WI38 (cell line): ENCODE data around the gene CD248.

Source experiments
- H3K4me3 ChIP-seq: 2 replicates; pipeline ENCODE4 v1.5.1; 2011; ENCODE audit warnings: low read depth, mild to moderate bottlenecking, control low read depth, low read length
- TF ChIP-seq, protein P1 (sequence below): IDR thresholded peaks from 2 replicates; pipeline ENCODE4 v1.5.1; 2012; ENCODE audit warnings: low read depth, mild to moderate bottlenecking, control low read depth, low read length

CD248 gene

DNA sequence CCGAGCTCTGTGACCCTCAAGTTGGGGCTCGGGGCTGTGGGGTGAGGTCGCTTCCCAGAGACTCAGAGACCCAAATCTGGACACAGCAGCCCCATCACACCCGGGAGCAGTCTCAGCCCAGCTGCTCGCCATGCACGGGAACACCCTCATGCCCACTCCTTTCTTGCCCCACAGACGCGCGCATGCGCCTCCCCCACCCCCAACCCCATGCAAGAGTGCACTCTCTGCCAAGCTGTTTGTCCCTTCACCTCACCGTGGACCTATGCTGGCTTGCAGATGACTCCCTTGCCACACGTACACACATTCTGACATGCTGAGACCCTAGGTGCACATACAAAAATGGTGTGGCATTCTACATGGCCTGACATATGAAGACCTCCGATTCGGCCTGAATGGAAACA lies 478 bp upstream of the CD248 start:
- H3K4me3 ChIP-seq = peak overlapping the region; percentile 20; the same call in 1 of the 2 replicates
- TF ChIP-seq, protein P1, sequence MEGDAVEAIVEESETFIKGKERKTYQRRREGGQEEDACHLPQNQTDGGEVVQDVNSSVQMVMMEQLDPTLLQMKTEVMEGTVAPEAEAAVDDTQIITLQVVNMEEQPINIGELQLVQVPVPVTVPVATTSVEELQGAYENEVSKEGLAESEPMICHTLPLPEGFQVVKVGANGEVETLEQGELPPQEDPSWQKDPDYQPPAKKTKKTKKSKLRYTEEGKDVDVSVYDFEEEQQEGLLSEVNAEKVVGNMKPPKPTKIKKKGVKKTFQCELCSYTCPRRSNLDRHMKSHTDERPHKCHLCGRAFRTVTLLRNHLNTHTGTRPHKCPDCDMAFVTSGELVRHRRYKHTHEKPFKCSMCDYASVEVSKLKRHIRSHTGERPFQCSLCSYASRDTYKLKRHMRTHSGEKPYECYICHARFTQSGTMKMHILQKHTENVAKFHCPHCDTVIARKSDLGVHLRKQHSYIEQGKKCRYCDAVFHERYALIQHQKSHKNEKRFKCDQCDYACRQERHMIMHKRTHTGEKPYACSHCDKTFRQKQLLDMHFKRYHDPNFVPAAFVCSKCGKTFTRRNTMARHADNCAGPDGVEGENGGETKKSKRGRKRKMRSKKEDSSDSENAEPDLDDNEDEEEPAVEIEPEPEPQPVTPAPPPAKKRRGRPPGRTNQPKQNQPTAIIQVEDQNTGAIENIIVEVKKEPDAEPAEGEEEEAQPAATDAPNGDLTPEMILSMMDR = no peak

DNA sequence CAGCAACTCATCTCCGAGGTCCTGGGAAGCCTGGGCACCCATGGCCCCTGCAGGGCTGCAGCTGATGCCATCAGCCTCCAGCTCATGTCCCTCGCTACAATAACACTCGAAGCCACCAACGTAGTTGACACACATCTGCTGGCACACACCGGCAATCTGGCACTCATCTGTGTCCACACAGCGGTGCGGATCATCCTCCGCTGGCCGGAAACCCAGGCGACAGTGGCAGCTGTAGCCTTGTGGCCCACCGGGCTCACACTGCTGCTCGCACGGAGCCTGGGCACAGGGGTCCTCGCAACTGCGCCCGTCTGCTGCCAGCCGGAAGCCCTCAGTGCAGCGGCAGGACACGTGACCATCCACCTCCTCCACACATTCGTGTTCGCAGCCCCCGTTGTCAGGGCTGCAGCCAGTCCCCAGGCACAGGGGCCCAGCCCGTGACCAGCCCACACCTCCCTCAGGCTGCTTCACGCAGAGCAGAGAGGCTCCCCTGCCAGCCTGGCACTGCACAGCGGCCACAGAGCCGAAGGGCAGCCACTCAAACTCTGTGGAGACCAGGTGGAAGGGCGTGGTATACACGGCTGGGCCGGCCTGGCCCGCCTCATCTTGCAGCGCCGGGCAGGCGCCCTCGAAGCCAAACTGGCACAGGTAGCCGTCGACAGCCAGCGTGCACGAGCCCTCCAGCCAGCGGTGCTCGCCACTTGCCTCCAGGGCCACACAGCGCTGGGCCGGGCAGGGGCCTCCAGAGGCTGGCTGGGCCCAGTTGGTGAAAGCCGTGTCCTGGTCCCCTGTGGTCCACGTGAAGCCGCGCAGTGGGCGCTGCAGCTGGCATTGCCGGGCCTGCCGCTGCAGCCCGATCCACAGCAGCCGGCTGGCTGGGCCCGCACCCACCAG lies 678 bp downstream of the CD248 start:
- TF ChIP-seq, protein P1 = no peak
- peak overlapping the region; percentile 58 for H3K4me3 ChIP-seq

DNA sequence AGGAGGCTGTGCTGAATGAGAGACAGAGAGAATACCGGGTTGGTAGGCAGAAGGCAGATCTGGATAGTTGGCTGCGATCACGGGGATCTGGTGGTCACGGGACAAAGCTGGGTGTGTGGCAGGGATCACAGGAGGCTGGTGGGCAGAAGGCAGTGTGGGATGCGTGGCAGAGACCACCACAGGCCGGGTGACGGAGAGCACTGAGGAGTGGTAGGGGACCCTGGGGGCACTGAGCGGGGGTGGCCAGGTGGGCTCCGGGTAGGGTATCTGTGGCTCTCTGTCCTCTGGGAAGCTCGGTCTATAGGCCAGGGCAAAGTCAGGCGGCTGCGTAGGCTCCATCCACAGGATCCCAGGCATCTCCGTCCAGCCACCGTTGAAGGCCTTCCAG lies 1.4 kb downstream of the CD248 start:
- TF ChIP-seq, protein P1 = no peak
- H3K4me3 ChIP-seq = peak overlapping the region; percentile 58

DNA sequence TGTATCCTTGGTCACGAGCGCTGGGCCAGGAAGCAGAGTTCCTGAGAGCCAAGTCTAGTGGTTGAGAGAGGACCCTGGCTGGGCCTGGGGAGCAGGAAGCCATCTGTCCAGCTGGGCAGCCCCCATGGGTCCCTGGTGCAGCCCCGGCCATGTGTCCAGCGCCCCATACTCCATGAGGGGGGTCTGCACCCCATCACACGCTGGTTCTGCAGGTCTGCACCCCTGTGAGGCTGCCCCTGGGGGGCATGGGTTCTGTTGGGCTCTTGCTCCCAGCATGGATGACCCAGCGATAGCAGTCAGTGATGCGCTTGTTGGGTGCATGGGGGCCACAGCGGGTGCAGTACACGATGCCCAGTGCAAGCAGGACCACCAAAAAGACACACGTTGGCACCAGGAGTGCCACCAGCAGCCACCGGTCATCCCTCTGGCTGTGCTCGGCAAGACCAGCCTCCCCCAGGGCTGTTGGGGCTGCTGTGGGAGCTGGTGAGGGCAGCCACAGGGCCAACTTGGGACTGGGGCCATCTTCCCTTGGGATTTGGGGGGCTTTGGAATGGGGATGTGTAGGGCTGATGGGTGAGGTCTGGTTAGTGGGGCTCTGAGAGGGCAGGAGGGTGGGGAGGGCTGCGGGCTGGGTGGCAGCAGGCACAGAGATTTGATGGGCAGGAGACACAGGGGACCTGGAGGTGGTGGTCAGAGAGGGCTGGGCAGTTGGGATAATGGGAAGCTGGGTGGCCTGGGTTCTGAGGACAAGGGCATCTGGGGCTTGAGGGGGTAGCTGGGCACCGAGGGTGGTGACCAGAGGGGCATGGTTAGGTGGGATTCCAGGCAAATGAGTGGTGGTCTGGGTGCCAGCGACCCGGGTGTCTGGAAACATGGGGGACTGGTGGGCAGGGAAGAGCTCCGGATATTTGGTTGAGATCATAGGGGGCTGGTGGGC lies 2.0 kb downstream of the CD248 start:
- peak overlapping the region; percentile 58 for H3K4me3 ChIP-seq
- TF ChIP-seq, protein P1 = no peak

DNA sequence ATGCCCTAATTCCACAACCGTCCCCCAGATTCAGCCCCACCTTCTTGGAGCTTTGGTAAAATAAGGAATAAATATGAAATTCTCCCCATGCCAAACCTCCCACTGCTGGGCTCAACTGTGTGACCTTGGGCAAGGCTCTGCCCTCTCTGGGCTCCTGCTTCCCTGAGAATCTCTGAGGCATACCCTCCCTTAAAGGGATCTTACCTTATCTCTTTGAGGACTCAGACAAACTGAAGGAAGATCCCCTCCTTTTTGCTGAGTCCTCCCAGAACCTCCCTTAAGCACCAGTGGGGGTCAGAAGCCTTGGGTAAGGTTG lies 2.7 kb downstream of the CD248 start:
- H3K4me3 ChIP-seq = peak overlapping the region; percentile 58
- TF ChIP-seq, protein P1 = no peak

DNA sequence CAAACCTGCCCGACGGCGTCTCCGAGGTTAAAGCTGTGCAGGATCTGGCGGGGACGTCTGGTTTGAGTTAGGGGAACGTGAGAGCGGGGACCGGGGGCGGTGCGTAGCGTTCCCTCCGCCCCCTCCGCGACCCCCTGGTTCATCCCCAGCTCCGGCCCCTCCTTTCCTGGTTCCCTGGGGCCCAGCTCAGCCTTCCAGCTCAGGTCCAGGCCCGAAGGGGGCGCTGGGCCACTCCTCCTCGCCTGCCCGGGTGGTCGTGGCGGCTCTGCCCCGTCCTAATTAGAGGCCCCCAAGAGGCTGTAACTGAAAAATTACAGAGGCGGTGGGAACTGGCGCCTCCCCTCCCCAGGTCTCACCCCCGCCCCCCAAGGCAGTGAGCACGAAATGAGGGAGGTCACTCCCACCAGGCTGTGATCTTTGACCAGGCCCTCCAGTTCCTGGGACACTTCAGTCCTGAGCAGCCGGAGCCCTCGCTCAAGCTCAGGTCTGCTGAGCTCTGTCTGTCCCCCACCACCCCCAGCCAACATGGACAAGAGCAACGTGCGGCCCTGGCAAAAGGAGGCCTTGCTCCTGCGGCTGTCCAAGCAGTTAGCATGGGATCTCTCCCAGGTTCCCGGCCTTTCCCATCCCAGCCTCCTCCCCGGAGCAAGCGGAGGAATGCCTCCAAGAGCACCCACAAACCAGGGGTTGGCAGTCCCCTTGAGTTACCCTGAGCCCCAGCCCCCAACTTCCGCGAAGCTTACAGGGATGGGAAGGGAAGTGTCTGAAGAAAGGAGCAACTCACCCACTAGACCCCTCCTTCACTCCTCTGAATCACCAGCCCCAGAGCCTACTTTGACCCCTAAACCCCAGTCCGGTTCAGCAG lies 3.3 kb downstream of the CD248 start:
- peak overlapping the region; percentile 58 for H3K4me3 ChIP-seq
- TF ChIP-seq, protein P1 = peak; percentile 20
